ENCODE measurements around the gene RCL1. TPM values are rescaled to one million over a fixed set of nuclear protein-coding genes. Genes with fewer than 3 reads are reported as not detected.
"Not testable (repeated sequence)": the region's sequence is repeated elsewhere in the genome, so short reads cannot be mapped to it uniquely, and the experiment has no call there.

The RCL1 gene
- total RNA-seq, 1 experiment from 2014 or later, result 40.2 TPM

- DNase-seq (ENCODE audit: low read depth), result not testable (repeated sequence)
Observed at GRCh38 chr9:4783191-4783590, 9.6 kb upstream of the RCL1 start.

DNA sequence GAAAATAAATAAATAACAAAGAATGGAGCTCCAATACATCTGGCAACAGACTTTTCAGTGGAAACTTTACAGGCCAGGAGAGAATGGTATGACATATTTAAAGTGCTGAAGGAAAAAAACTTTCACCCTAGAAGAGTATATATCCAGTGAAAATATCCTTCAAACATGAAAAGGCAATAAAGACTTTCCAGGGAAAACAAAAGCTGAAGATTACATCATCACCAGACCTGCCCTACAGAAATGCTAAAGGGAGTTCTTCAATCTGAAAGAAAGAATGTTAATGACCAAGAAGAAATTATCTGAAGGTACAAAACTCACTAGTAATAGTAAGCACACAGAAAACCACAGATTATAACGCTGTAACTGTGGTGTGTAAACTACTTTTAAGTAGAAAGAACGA lies 8.3 kb upstream of the RCL1 start:
- DNase-seq (ENCODE audit: low read depth), result no peak

- no peak for DNase-seq (ENCODE audit: low read depth)
Observed at GRCh38 chr9:4786599-4786998, 6.1 kb upstream of the RCL1 start.

GRCh38 chr9:4787876-4788275 lies 4.9 kb upstream of the RCL1 start:
- DNase-seq (ENCODE audit: low read depth), result no peak

- DNase-seq (ENCODE audit: low read depth), result no peak
Observed at GRCh38 chr9:4788703-4789102, 4.0 kb upstream of the RCL1 start.

DNA sequence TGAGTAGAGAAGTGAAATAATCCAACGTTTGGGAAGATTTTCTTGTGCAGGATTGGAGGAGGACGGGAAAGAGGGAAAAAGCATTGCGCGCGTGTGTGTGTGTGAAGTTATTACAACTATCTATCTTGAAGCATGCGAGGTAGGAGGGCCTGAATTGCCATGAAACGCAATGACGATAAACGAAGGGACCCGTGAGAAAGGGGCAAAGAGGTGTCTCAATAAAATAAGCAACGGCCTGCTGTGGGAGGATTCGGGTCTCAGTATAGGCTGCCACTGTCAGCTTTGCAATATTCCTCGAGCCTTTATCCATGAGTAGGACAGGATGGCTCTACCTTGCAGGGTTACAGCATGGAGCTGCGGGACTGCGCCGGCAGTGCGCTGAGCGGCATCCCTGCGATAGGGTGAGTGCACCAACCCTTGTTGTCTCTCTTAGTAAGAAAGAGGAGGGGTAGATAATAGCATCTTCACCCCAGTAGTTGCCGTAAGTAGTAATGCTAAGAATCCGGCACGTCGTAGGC lies 631 bp upstream of the RCL1 start:
- no peak for DNase-seq (ENCODE audit: low read depth)

- no peak for DNase-seq (ENCODE audit: low read depth)
Observed at GRCh38 chr9:4793459-4794395, 983 bp downstream of the RCL1 start.

GRCh38 chr9:4794691-4795090 lies 1.9 kb downstream of the RCL1 start:
- no peak for DNase-seq (ENCODE audit: low read depth)

DNA sequence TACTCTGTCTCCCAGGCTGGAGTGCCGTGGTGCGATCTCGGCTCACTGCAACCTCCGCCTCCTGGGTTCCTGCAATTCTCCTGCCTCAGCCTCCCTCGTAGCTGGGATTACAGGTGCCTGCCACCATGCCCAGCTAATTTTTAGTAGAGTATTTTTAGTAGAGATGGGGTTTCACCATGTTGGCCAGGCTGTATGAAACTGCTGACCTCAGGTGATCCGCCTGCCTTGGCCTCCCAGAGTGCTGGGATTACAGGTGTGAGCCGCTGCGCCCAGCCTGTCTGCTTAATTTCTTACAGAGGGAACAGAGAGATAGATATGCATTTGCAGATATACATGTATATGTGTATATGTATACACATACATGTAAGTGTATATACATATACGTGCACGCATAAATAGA lies 2.4 kb downstream of the RCL1 start:
- not testable (repeated sequence) for DNase-seq (ENCODE audit: low read depth)

GRCh38 chr9:4796530-4796929 lies 3.8 kb downstream of the RCL1 start:
- DNase-seq (ENCODE audit: low read depth), result no peak

DNA sequence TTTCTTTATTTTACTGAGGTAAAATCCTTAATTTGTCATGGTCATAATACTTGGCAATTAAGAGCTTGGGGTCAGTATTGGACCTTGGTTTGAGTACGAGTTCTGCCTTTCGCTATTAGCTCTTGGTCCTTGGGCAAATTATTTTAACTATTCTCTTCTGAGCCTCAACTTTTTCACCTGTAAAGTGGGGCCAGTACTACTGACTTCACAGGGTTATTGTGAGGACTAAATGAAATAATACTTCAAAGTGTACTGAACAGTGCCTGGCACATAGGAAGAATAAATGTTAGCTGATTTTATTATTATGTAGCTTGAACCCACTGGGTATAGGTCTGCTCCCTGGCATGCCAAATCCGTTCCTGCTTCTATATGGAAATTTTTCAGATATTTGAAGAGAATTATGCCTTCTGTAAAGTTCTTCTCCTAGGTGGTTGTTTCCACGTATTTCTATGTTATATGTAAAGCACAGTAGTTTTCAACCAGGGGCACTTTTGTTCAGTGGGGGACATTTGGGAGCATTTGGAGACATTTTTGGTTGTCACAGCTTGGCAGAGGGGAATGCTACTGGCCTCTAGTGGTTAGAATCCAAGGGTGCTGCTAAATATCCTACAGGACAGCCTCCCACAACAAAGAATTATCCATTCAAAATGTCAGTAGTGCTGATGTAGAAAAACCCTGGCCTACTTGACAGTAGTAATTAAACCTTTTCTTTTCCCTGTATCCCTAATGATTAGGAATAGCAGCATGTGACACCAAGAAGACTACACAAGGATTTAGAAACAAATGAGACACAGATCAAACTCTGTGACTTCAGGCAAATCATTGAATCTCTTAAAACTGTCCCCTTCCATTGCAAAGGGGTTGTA lies 4.5 kb downstream of the RCL1 start:
- peak; percentile 43 for DNase-seq (ENCODE audit: low read depth)

DNA sequence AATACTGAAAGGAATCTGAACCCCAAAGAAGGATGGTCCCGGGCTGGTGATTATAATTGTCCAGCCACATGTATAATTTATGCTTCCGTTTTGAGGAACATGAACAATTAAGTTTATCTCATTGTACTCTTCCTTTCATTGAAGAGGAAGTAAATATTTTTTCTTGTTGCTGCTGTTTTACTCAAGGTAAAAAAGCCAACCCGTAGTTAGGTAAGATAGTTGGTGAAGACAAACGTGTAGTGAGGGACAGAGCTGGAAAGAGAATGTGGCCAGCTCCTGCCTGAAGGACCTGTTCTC lies 5.1 kb downstream of the RCL1 start:
- no peak for DNase-seq (ENCODE audit: low read depth)

DNA sequence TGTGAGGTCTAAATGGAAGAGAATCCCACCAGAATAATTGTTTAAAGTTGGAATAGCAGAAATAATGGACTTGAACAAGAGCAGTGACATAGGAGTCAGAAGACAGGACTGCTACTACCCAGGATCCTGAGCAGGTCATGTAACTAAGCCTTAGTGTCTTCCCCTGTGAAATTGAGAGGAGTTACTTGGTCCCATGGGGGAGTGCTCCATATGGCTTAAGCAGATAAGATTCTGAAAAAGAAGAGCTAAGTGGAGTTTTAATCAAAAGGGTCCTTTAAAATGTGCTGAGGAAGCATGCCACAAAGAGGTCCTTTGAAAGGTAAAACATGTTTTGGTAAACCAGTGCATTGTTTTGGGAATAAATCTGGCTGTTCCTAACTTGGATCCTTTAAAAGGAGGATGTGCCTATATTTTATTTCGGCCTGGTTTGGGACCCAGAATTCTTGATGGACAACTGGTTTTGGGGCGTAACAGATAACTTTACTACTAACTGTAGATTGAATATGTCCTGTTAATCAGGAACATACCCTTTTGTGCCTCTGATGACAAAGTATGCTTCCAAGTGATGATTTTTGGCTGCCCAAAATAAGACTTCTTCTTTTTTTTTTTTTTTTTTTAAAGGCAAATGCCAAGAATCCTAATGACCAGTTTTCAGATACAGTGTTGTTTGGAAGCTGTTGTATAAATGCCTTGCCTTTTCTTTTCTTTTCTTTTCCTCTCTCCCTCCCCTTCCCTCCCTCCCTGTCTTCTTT lies 5.7 kb downstream of the RCL1 start:
- DNase-seq (ENCODE audit: low read depth), result no peak

DNA sequence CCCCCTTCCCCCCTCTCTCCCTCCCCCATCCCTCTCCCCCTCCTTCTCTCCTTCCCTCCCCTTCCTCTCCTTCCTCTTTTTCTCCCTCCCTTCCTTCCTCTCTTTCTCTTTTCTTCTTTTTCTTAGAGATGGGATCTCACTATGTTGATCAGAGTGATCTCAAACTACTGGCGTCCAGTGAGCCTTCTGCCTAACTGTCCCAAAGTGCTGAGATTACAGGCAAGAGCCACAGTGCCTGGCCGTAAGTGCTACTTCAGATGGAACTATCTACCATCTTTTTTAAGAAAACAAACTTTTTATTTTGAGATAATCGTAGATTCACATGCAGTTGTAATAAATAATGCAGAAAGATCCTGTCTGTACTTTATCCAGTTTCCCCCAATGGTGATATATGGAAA lies 6.3 kb downstream of the RCL1 start:
- DNase-seq (ENCODE audit: low read depth), result no peak

- DNase-seq (ENCODE audit: low read depth), result no peak
Observed at GRCh38 chr9:4799775-4800174, 7.0 kb downstream of the RCL1 start.

DNA sequence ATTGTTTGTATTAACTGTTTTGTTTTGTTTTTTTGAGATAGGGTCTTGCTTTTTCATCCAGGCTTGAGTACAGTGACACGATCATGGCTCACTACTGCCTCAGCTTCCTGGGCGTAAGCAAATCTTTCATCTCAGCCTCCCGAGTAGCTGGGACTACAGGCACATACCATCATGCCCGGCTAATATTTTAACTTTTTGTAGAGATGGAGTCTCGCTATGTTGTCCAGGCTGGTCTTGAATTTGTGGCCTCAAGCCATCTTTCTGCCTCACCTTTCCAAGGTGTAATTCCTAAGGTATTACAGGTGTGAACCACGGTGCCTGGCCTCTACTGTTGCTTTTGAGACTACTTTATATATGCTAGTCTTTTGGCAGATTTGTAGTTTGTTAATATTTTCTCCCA lies 8.4 kb downstream of the RCL1 start:
- no peak for DNase-seq (ENCODE audit: low read depth)

DNA sequence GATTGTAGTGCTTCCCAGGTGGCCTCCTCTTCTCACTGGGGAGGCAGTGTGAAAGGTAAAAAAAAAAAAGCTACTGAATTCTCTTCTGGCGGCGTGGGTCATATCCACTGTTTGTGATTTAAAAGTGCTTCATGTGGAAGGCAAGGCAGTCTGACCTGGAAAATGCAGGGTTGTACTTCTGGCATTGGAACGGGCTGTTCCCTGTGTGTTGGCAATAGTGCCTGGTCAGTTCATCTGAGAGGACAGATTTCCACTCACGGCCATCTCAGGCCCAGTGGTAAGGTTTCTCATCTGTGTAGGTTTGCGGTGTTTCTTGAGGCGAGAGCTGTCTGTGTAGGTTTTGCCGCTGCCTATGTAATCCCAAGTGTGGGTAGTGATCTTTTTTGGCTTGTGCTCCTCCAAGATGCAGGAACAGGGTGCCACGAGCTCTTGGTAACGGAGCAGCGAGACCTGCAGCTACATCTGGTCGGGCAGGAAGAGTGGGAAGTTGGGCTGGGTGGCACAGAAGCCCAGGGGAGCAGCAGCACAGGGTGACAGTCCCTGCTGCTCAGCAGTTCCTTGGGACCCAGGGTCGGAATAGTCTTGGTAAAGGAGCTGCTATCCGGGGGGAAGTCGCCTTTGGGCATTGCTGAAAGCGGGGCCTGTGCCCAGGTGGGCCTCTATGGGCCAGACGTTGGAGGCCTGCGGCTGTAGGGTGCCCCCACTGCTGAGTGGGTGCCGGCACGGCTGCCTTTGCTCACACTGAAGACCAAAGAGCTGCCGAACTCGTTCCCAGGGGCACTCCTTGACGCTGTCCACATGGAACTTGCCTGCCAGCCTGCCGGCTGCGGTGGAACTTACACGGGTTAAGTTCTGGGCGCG lies 11.2 kb downstream of the RCL1 start:
- DNase-seq (ENCODE audit: low read depth), result no peak

- no peak for DNase-seq (ENCODE audit: low read depth)
Observed at GRCh38 chr9:4804531-4805016, 11.8 kb downstream of the RCL1 start.

DNA sequence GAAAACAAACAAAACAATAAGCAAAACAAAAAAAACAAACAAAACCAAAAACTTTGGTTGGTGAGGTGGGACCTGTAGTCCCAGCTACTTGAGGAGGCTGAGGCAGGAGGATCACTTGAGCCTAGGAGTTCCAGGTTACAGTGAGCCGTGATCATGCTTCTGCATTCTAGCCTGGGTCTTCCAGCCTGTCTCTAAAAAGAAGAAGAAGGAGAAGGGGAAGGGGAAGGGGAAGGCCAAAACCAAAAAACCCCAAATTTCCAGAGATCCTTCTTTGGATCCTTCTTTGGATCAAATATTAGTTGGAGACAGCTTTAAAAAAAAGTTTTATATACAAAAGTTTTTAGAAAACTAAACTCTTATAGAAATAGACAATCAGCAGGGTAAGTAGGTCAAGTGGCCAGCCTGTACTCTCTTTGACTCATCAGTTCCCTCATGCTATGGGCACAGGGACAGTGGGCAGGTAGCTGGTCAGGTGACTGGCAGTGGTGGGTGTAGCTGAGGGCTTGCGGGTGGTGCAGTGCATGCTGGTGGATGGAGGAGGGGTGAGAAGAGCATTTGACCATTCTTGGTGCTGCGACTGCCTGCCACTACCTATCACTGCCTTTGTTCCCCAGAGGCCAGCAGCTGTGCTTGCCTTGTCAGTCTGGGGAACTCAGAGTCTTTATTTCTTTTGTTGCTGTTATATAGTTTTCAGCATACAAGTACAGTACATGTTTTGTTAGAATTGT lies 12.6 kb downstream of the RCL1 start:
- DNase-seq (ENCODE audit: low read depth), result no peak

DNA sequence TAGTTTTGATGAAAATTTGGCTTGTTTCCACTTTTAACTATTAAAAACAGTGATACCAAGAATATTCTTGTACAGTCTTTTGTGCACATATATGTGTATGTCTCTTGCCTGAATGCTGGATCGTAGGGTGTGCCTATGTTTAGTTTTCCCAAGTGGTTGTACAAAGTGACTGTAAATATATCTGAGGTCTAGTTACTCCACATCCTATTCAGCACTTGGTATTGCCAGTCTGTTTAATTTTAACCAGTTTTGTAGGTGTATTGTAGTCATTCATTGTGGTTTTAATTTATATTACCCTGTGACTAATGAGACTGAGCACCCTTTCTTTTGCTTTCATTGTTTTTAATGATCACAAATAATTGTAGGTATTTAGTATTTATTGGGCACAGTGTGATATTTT lies 17.8 kb downstream of the RCL1 start:
- no peak for DNase-seq (ENCODE audit: low read depth)
